Panc1 (cell line): ENCODE results near the gene SYT2.

ENCODE experiments used
- CTCF ChIP-seq: fragments of 450-650 bp; IDR thresholded peaks from 2 replicates; pipeline ENCODE4 v1.5.1; 2017; ENCODE audit warnings: mild to moderate bottlenecking
- POLR2AphosphoS5 ChIP-seq: IDR thresholded peaks from 2 replicates; pipeline ENCODE4 v1.6.1; 2012; ENCODE audit warnings: mild to moderate bottlenecking, low read depth, low read length, moderate library complexity
- SIN3A ChIP-seq: IDR thresholded peaks from 2 replicates; pipeline ENCODE4 v1.6.1; 2012; ENCODE audit warnings: low read depth, mild to moderate bottlenecking, low read length, moderate library complexity, borderline replicate concordance; ENCODE audit not compliant: insufficient read depth

GRCh38 chr1:202698276-202698675, 12.0 kb downstream of the SYT2 start:
- TF ChIP-seq CTCF, result no peak
- no peak for TF ChIP-seq SIN3A
- TF ChIP-seq POLR2AphosphoS5, result no peak
